ENCODE results near the gene SEMA4D.
A peak's percentile ranks its signal among the peaks of the same experiment; 100 is the strongest.

The SEMA4D gene

GRCh38 chr9:89388084-89388867 lies 109.6 kb downstream of the SEMA4D start:
- DNase-seq (ENCODE audit: low read depth) = peak; percentile 96
- no peak for TF ChIP-seq POLR2A (IDR thresholded peaks at IDR 0.05; ENCODE audit: extremely low read depth, insufficient read length)
- peak; percentile 82 for TF ChIP-seq MYC (IDR thresholded peaks at IDR 0.05; ENCODE audit: low read depth, low read length)
- TF ChIP-seq CTCF (IDR thresholded peaks at IDR 0.05; ENCODE audit: low read depth, low read length) = no peak
- TF ChIP-seq MAX (IDR thresholded peaks at IDR 0.05; ENCODE audit: low read depth, low read length) = peak; percentile 71
- H3K4me3 ChIP-seq (ENCODE audit: low read depth, low read length) = no peak overlapping the region

GRCh38 chr9:89387197-89387849 lies 110.6 kb downstream of the SEMA4D start:
- no peak for DNase-seq (ENCODE audit: low read depth)
- TF ChIP-seq POLR2A (IDR thresholded peaks at IDR 0.05; ENCODE audit: extremely low read depth, insufficient read length) (no peak), CTCF (IDR thresholded peaks at IDR 0.05; ENCODE audit: low read depth, low read length) (no peak), MYC (IDR thresholded peaks at IDR 0.05; ENCODE audit: low read depth, low read length) (no peak), MAX (IDR thresholded peaks at IDR 0.05; ENCODE audit: low read depth, low read length) (no peak)
- no peak overlapping the region for H3K4me3 ChIP-seq (ENCODE audit: low read depth, low read length)

GRCh38 chr9:89386797-89387196 lies 111.1 kb downstream of the SEMA4D start:
- H3K4me3 ChIP-seq (ENCODE audit: low read depth, low read length) = no peak overlapping the region
- TF ChIP-seq MAX (IDR thresholded peaks at IDR 0.05; ENCODE audit: low read depth, low read length) (no peak), POLR2A (IDR thresholded peaks at IDR 0.05; ENCODE audit: extremely low read depth, insufficient read length) (no peak), CTCF (IDR thresholded peaks at IDR 0.05; ENCODE audit: low read depth, low read length) (no peak), MYC (IDR thresholded peaks at IDR 0.05; ENCODE audit: low read depth, low read length) (no peak)
- no peak for DNase-seq (ENCODE audit: low read depth)

- no peak for TF ChIP-seq POLR2A (IDR thresholded peaks at IDR 0.05; ENCODE audit: extremely low read depth, insufficient read length)
- TF ChIP-seq MYC (IDR thresholded peaks at IDR 0.05; ENCODE audit: low read depth, low read length) = no peak
- no peak for TF ChIP-seq MAX (IDR thresholded peaks at IDR 0.05; ENCODE audit: low read depth, low read length)
- no peak for TF ChIP-seq CTCF (IDR thresholded peaks at IDR 0.05; ENCODE audit: low read depth, low read length)
- no peak for DNase-seq (ENCODE audit: low read depth)
- no peak overlapping the region for H3K4me3 ChIP-seq (ENCODE audit: low read depth, low read length)
Measured at GRCh38 chr9:89386206-89386605, 111.7 kb downstream of the SEMA4D start.

GRCh38 chr9:89384783-89385182 lies 113.1 kb downstream of the SEMA4D start:
- DNase-seq (ENCODE audit: low read depth) = no peak
- H3K4me3 ChIP-seq (ENCODE audit: low read depth, low read length) = no peak overlapping the region
- TF ChIP-seq CTCF (IDR thresholded peaks at IDR 0.05; ENCODE audit: low read depth, low read length) (no peak), POLR2A (IDR thresholded peaks at IDR 0.05; ENCODE audit: extremely low read depth, insufficient read length) (no peak), MAX (IDR thresholded peaks at IDR 0.05; ENCODE audit: low read depth, low read length) (no peak), MYC (IDR thresholded peaks at IDR 0.05; ENCODE audit: low read depth, low read length) (no peak)

Data from NB4 (cell line).